K562 (cell line): ENCODE results near the gene ALK. TPM values are rescaled to one million over a fixed set of nuclear protein-coding genes. Genes with fewer than 3 reads are reported as not detected.

Experiments used
- ATAC-seq: fragments of 200-7000 bp; cut with Tn5 transposase; 3 replicates; pipeline ENCODE4 v1.9.1; 2020; ENCODE audit warnings: moderate library complexity
- BruUV-seq: library from RNA; stranded (reverse); fragments of 400-500 nt; replicated peaks from 2 replicates; lab custom pipeline; 2021; lab: Mats Ljungman, UMichigan
- CTCF ChIA-PET: fragments of 300-600 bp; formaldehyde crosslinking; extraction: SDS; loops from one replicate; lab custom pipeline; 2021; ENCODE audit warnings: low intra/inter-chr PET ratio; lab: Yijun Ruan, JAX
- POLR2A ChIA-PET: fragments of 300-600, 350-650 bp; sonication (Branson Sonifier 250); formaldehyde crosslinking; extraction: SDS; loops from one replicate; lab custom pipeline; 2021; ENCODE audit warnings: antibody characterized with exemption, inconsistent platforms; lab: Yijun Ruan, JAX
- DNase-seq, 4 experiments: peaks; one replicate each; pipeline versions ENCODE4 v3.0.0 to v3.0.0-alpha.2; 2011 to 2018; ENCODE audit warnings: low spot score in 3 of 4, mixed read lengths in 3 of 4; ENCODE audit errors: extremely low read depth in 1 of 4
- FAIRE-seq: peaks from 2 replicates; lab custom pipeline; 2011; peaks lifted over from hg19 to GRCh38; lab: Jason Lieb, UNC
- H2AFZ ChIP-seq: 2 replicates; pipeline ENCODE4 v1.6.0; 2011; ENCODE audit warnings: low read depth, low read length, control low read depth, inconsistent platforms
- H3K27ac ChIP-seq: fragments of 200-600 bp; 3 replicates; pipeline ENCODE4 v1.8.0; 2011; ENCODE audit warnings: low read depth, mild to moderate bottlenecking, control low read depth, inconsistent platforms, low read length, moderate library complexity, mixed read lengths; ENCODE audit errors: extremely low read depth
- H3K27me3 ChIP-seq, 2 experiments: fragments of 300-600 bp in 1 of 2; 2 replicates in 1 of 2; 3 replicates in 1 of 2; pipeline versions ENCODE4 v1.6.0 to v1.8.0; 2011; ENCODE audit warnings: inconsistent platforms in 2 of 2, low read length in 2 of 2, mild to moderate bottlenecking in 1 of 2, mixed read lengths in 1 of 2, moderate library complexity in 1 of 2; ENCODE audit not compliant: control insufficient read depth in 2 of 2, insufficient read depth in 2 of 2
- H3K36me3 ChIP-seq: fragments of 300-600 bp; 3 replicates; pipeline ENCODE4 v1.8.0; 2011; ENCODE audit warnings: mild to moderate bottlenecking, low read length, inconsistent platforms; ENCODE audit not compliant: control insufficient read depth, insufficient read depth
- H3K4me1 ChIP-seq, 2 experiments: fragments of 200-600 bp in 1 of 2; replicated peaks in 1 of 2; 2 replicates in 1 of 2; 3 replicates in 1 of 2; pipeline versions ENCODE4 v1.5.1 to v1.8.0; 2011; ENCODE audit warnings: inconsistent platforms in 2 of 2, low read length in 2 of 2, mild to moderate bottlenecking in 1 of 2, mixed read lengths in 1 of 2, moderate library complexity in 1 of 2; ENCODE audit not compliant: control insufficient read depth in 2 of 2, insufficient read depth in 2 of 2
- H3K4me2 ChIP-seq: 2 replicates; pipeline ENCODE4 v1.6.1; 2011; ENCODE audit warnings: low read length, control low read depth, inconsistent platforms, mixed read lengths; ENCODE audit not compliant: insufficient read depth
- H3K4me3 ChIP-seq: fragments of 200-600 bp; sonication (generic), shearing (Covaris generic); 2 replicates; pipeline ENCODE4 v1.5.1; 2016; ENCODE audit warnings: control low read depth, inconsistent platforms
- H3K79me2 ChIP-seq: fragments of 200-600 bp; 3 replicates; pipeline ENCODE4 v1.8.0; 2011; ENCODE audit warnings: low read length, inconsistent platforms; ENCODE audit not compliant: control insufficient read depth, insufficient read depth
- H3K9ac ChIP-seq, 2 experiments: 2 replicates each; pipeline versions ENCODE4 v1.6.0 to v1.6.1; 2011; ENCODE audit warnings: low read depth in 2 of 2, low read length in 2 of 2, control low read depth in 1 of 2, inconsistent platforms in 1 of 2, mild to moderate bottlenecking in 1 of 2, mixed read lengths in 1 of 2; ENCODE audit not compliant: insufficient read depth in 1 of 2
- H3K9me1 ChIP-seq: one replicate; pipeline ENCODE4 v1.6.0; 2011; ENCODE audit warnings: inconsistent platforms, mild to moderate bottlenecking, low read length, moderate library complexity; ENCODE audit not compliant: control insufficient read depth, insufficient read depth
- H3K9me3 ChIP-seq: replicated peaks from 2 replicates; pipeline ENCODE4 v1.5.1; 2011; ENCODE audit warnings: low read depth, low read length, inconsistent platforms; ENCODE audit not compliant: control insufficient read depth, insufficient read depth
- H4K20me1 ChIP-seq: replicated peaks from 2 replicates; pipeline ENCODE4 v1.6.1; 2011; ENCODE audit warnings: low read length, inconsistent platforms, mixed read lengths; ENCODE audit not compliant: control insufficient read depth, insufficient read depth
- ATF3 ChIP-seq, 2 experiments: fragments of 450-650 bp in 1 of 2; sonication (generic) in 1 of 2; formaldehyde crosslinking in 1 of 2; IDR thresholded peaks in 1 of 2; conservative IDR thresholded peaks in 1 of 2; 2 replicates each; pipeline versions ENCODE4 v1.6.1 to v1.8.1; 2016 to 2023; ENCODE audit warnings: mild to moderate bottlenecking in 2 of 2, moderate library complexity in 2 of 2, inconsistent platforms in 1 of 2, missing genetic modification reagents in 1 of 2
- PHF8 ChIP-seq: fragments of 200-600 bp; sonication (generic); IDR thresholded peaks from 2 replicates; pipeline ENCODE4 v1.6.1; 2012; ENCODE audit warnings: mixed run types, mild to moderate bottlenecking, inconsistent platforms, low read length, moderate library complexity, borderline replicate concordance
- ZNF121 ChIP-seq: sonication (generic); formaldehyde crosslinking; conservative IDR thresholded peaks from 2 replicates; pipeline ENCODE4 v1.8.0; 2022; ENCODE audit warnings: missing genetic modification reagents
- ZNF253 ChIP-seq: fragments of 250-450 bp; sonication (Bioruptor Pico); conservative IDR thresholded peaks from 2 replicates; pipeline ENCODE4 v1.6.1; 2021; ENCODE audit warnings: mild to moderate bottlenecking
- whole genome bisulfite sequencing: fragments of 100-300 bp; shearing (Covaris generic); methylation state at CpG from one replicate; pipeline ENCODE4 v1.1.6; 2016; ENCODE audit warnings: low coverage, mixed read lengths; ENCODE audit not compliant: insufficient coverage; ENCODE audit errors: missing lambda C conversion rate; 5-methylcytosine and 5-hydroxymethylcytosine counted together
- in situ Hi-C: fragments of 300-500 bp; cut with MboI; formaldehyde crosslinking; loops from 4 replicates; pipeline ENCODE4 v1.15.0; 2018; ENCODE audit warnings: inconsistent platforms, mixed read lengths
- intact Hi-C: fragments of 100-400 bp; cut with micrococcal nuclease; formaldehyde crosslinking; loops from 2 replicates; pipeline ENCODE4 v1.14.2; 2022
- polyA plus RNA-seq, 8 experiments: library from polyadenylated mRNA; depleted of rRNA in 4 of 8; stranded (reverse) in 5 of 8; unstranded in 3 of 8; fragments of >200 nt; fragmentation: Nextera tagmentation in 2 of 8; fragmentation: Illumina TruSeq in 1 of 8; extraction: Ambion mirVana in 2 of 8; extraction: Trizol in 1 of 8; gene quantifications; 2 replicates each; pipeline versions ENCODE4 v1.2.1 to v1.2.3, GENCODE V29; 2011 to 2014; ENCODE audit warnings: inconsistent platforms in 1 of 8, missing spikeins in 1 of 8
- total RNA-seq, 7 experiments: library from RNA; depleted of rRNA in 6 of 7; stranded (reverse); fragments of >200 nt in 6 of 7; fragmentation: Illumina TruSeq in 2 of 7; extraction: Trizol in 2 of 7; gene quantifications; 2 replicates each; pipeline versions ENCODE4 v1.2.1 to v1.2.3, GENCODE V29; 2011 to 2021; ENCODE audit warnings: low replicate concordance in 1 of 7
- TF ChIP-seq, protein P1 (sequence below): fragments of 450-650 bp; IDR thresholded peaks from one replicate; pipeline ENCODE4 v1.6.1; 2018; ENCODE audit warnings: mild to moderate bottlenecking, moderate library complexity; ENCODE audit not compliant: partially characterized antibody

Gene ALK
- total and polyA plus RNA-seq, 9 of the 15 experiments (the other 6 are each of a cell fraction or from before 2014, with no cell fraction given) = not detected

DNA sequence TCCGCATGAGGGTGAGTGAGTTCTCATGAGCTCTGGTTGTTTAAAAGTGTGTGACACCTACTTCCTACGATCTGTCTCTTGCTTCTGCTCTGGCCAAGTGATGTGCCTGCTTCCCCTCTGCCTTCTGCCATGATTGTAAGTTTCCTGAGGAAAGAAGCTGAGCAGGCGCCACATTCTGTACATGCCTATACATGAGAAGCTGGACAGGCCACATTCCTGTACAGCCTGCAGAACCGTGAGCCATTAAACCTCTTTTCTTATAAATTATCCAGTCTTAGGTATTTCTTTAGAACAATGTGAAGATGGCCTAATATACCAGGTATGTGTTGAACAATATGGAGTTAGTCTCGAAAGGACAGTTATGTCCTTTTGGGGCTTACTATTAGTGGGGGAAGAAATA lies 281.0 kb downstream of the ALK start (continued):
- no peak for TF ChIP-seq ATF3 (IDR thresholded peaks at IDR 0.05)
- TF ChIP-seq ATF3 (CRISPR knock-in tag; conservative IDR thresholded peaks at IDR 0.05) = no peak

GRCh38 chr2:29638641-29639040 lies 282.7 kb downstream of the ALK start:
- TF ChIP-seq ZNF121 (CRISPR knock-in tag) (no peak), PHF8 (no peak), ZNF253 (CRISPR knock-in tag) (no peak)
- TF ChIP-seq, protein P1, sequence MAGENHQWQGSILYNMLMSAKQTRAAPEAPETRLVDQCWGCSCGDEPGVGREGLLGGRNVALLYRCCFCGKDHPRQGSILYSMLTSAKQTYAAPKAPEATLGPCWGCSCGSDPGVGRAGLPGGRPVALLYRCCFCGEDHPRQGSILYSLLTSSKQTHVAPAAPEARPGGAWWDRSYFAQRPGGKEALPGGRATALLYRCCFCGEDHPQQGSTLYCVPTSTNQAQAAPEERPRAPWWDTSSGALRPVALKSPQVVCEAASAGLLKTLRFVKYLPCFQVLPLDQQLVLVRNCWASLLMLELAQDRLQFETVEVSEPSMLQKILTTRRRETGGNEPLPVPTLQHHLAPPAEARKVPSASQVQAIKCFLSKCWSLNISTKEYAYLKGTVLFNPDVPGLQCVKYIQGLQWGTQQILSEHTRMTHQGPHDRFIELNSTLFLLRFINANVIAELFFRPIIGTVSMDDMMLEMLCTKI = no peak

More at GRCh38 chr2:29638641-29639040, 282.7 kb downstream of the ALK start:
- no peak overlapping the region for H3K9ac ChIP-seq
- no TSS peak for BruUV-seq
- in situ Hi-C loops (no loop called here), intact Hi-C loops (no loop called here)
- peaks cover 0 to 7% of the 10 kb centered on the region in 2 experiments; a peak in 2 of 5 replicates for H3K27me3 ChIP-seq
- no peak overlapping the region for H3K27ac ChIP-seq
- no peaks in the 10 kb centered on the region for H3K79me2 ChIP-seq
- H4K20me1 ChIP-seq = no peaks in the 10 kb centered on the region
- ChIA-PET POLR2A (interaction anchor here (0.6 to 0.9 kb wide), 3 partner anchors 8 to 38 kb away, joined by 3 read pairs; no protein-coding TSS in a partner anchor), CTCF (no interaction called here)
- no peaks in the 10 kb centered on the region for H3K4me1 ChIP-seq
- no peaks in the 10 kb centered on the region for H3K9me1 ChIP-seq
- WGBS = 0% methylated on average over 2 of the region's 2 CpGs
- FAIRE-seq (no peak), ATAC-seq (no peak), DNase-seq (no peak)
- no peaks in the 10 kb centered on the region for H3K9me3 ChIP-seq
- H3K36me3 ChIP-seq = no peaks in the 10 kb centered on the region
- no peak overlapping the region for H3K4me3 ChIP-seq
- H2AFZ ChIP-seq = no peak overlapping the region
- no peak overlapping the region for H3K4me2 ChIP-seq
